CD4-positive, alpha-beta T cell treated with Interleukin-4 for 4 hours (primary cell): Measurements from ENCODE around the gene DUOXA1.
"Not testable (repeated sequence)": the region's sequence is repeated elsewhere in the genome, so short reads cannot be mapped to it uniquely, and the experiment has no call there.

Source experiments
- DNase-seq: peaks from one replicate; pipeline ENCODE4 v3.0.0-alpha.2; 2020

The DUOXA1 gene

DNA sequence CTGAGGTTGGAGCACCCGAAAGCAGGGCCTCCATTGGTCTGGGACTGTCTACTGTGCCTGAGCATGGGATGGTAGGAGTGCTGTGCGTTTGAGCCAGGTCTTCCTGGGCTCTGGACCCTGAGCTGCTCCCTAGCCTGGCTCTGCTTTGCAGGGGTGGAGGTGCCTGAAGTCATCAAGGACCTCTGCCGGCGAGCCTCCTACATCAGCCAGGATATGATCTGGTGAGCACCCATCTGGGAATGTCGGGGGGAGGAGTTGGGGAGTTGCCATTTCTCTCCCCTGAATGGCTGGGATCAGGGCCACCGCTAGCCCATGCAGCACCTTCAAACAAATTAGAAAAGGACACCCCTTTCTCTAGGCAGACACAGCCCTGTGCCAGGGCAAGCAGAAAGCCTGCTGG is 20.8 kb upstream of the DUOXA1 start:
- DNase-seq: no peak

DNA sequence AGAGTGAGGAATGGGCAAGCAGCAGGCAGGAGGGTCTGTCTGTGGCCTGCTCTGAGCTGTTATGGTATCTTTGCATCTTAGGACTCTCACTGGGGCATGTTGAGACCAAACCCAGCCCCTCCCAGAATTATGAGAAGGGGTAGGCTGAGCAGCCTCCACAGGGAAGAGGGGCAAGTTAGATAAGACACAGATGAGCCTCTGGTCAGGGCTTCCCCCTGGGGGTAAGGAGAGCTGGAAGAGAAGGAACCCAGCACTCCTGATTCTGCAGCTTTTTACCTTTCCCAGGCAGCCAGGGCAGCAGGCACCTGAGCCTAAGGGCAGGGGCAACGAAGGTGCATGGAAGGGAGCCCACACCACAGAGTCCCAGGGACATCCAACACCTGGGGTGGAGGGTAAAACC is 19.4 kb upstream of the DUOXA1 start:
- no peak for DNase-seq

DNA sequence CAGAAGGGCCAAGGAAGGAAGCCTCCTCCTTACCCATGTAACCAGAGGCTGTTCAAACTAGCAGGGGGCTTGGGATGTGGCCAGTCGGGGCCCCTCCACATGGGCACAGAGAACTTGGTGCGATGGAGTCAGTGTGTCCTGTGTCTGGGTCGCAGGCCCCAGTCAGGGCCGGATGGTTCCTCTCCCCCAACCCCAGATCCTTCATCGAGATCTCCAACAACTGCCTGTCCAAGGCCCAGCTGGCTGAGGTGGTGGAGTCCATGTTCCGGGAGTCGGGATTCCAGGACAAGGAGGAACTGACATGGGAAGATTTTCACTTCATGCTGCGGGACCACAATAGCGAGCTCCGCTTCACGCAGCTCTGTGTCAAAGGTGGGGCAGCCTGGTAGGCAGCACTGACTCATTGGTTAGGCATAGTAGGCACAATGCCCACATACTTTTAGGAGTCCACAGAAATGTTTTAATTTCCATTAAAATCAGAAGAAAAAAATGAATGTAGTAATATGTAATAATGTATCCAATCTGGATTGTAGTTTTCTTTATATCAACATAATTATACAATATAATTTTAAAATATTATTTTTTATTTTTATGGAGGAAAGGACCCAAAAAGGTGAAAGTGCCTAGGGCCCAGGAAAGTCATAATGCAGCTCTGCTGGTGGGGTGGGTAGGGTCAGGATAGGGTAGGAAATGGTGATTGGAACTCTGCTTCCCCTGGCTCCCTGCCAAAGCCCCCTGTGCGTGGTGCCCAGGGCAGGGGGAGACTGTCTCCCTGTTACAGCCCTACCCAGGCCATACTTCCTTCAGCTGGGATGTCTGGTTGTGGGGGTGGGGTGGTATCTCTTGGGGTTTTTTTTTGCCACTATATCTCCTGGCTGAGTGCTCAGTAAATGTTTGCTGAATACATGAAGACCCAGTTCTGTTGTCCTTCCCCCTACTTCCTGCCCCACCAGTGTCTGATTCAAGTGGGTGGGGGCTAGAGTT is 18.7 kb upstream of the DUOXA1 start:
- no peak for DNase-seq

DNA sequence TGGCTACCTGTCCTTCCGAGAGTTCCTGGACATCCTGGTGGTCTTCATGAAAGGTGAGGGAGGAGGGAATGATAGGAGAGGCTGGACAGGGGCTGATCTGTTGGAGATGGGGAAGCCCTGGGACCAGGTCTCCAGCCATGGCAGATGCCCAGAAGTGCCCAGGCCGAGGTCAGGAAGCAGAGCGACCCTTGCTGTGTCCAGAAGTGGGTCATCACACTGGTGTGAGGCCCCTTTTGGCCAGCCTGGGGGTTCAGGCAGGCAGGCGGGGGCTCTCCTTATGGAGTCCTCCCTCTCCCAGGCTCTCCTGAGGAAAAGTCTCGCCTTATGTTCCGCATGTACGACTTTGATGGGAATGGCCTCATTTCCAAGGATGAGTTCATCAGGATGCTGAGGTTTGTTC is 17.9 kb upstream of the DUOXA1 start:
- DNase-seq: no peak

DNA sequence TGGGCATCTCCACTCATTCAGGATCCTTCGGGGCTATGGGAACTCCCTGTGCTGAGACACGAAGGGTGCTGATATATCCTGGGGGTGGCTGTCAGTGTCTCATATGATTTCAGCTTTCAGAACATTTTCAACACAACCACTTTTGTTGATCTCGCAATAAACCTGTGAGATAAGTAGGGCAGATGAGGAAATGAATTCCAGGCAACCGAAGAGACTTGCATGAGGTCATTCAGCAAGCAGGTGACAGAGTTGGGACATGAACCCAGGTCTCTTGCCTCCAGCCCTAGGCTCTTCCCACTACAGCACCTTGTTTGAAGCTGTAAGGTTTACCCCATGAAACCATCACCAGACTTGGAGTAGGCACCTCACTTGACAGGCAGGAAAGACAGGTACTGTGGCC is 16.7 kb upstream of the DUOXA1 start:
- no peak for DNase-seq

DNA sequence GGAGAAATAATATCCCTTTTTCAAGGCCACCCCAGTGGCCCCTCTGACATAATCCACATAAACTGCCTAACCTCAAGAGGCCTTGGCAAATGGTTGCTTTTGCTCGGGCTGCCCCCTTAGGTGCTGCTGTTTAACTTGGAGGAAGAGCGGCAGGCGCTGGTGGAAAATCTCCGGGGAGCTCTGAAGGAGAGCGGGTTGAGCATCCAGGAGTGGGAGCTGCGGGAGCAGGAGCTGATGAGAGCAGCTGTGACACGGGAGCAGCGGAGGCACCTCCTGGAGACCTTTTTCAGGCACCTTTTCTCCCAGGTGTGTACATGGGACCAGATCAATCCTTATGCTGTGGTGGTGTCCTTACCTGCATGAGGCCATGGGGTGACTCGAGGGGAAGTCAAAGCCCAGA is 15.1 kb upstream of the DUOXA1 start:
- no peak for DNase-seq

DNA sequence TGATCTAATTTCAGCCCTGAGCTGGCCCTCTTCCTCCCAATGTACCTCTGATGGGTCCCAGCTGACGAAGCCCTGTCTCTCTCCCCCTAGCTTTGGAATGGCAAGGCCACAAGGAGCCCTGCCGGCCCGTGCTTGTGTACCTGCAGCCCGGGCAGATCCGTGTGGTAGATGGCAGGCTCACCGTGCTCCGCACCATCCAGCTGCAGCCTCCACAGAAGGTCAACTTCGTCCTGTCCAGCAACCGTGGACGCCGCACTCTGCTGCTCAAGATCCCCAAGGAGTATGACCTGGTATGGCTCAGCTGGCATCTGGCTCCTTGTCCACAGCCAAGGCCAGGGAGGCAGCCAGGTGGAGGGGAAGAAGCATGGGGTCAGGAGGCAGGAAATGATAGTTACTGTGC is 14.3 kb upstream of the DUOXA1 start:
- DNase-seq: no peak

DNA sequence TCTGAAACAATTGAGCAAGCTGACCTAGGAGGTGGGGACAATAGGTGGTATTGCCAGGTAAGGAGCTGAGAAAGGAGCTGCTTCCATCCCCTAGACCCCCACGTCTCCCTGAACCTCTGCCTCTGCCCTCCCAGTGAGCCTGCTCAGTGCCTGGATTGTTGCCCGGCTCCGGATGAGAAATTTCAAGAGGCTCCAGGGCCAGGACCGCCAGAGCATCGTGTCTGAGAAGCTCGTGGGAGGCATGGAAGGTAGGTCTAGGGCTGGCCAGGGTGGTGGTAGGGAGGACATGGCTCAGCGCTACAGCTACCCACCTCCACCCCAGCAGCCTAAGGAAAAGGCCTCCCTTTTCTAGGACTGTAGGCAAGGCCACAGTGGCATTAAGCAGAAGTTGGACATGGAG is 13.4 kb upstream of the DUOXA1 start:
- no peak for DNase-seq

DNA sequence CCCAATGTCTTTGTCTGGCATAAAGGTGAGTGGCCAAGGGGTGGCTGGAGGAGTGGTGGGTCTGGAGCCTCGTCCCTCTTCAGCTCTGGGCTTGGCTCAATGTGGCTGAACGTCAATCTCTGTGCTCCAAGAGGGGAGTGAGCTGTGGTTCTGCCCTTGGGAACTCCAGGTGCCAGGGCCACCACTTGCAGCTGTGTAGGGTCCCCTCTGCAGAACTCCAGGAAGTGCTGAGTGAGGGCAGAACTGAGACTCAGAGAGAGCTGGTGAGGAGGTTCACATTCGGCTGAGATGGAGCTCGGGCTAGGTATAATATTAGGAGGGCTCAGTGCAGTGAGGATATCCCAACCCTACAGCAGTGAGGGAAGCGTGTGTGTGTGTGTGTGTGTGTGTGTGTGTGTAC is 11.7 kb upstream of the DUOXA1 start:
- no peak for DNase-seq

DNA sequence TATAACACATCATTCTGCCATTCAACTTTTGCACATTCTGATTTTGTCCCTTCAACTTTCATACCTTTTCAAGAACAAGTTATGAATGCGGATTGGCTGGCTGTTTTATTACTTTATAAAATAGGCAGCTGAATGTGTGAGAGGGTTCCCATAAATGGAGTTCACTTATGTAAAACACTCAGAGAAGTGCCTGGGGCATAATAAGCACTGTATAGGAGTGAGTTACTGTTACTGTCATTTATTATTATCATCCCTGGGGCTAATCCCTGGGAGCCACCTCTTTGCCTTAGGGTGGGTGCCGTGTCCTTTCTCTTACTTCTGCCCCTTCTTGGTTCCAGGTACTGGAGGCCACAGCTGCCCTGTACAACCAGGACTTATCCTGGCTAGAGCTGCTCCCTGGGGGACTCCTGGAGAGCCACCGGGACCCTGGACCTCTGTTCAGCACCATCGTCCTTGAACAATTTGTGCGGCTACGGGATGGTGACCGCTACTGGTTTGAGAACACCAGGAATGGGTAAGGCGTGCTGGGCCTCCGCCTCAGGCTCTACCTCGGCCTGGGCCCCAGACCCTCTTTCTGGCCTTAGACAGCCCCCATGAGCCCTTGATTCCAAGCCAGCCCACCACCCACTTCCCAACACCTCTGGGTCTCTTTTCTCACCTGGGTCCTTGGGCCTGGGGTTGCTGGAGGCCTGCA is 11.0 kb upstream of the DUOXA1 start:
- no peak for DNase-seq

DNA sequence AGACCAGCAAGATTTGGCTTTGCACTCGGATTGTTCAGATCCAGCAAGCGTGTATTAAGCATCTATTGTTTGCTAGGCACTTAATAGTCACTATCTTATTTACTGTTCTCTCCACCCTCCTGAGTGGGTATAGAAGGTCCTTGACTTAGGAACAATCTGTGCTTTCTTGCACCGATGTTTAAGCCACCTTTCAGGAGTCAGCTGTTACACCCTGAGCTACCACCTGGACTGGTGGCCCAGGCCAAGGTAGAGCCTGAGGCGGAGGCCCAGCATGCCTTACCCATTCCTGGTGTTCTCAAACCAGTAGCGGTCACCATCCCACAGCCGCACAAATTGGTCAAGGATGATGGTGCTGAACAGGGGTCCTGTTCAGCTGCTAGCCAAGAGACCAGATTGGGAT is 10.1 kb upstream of the DUOXA1 start:
- no peak for DNase-seq

DNA sequence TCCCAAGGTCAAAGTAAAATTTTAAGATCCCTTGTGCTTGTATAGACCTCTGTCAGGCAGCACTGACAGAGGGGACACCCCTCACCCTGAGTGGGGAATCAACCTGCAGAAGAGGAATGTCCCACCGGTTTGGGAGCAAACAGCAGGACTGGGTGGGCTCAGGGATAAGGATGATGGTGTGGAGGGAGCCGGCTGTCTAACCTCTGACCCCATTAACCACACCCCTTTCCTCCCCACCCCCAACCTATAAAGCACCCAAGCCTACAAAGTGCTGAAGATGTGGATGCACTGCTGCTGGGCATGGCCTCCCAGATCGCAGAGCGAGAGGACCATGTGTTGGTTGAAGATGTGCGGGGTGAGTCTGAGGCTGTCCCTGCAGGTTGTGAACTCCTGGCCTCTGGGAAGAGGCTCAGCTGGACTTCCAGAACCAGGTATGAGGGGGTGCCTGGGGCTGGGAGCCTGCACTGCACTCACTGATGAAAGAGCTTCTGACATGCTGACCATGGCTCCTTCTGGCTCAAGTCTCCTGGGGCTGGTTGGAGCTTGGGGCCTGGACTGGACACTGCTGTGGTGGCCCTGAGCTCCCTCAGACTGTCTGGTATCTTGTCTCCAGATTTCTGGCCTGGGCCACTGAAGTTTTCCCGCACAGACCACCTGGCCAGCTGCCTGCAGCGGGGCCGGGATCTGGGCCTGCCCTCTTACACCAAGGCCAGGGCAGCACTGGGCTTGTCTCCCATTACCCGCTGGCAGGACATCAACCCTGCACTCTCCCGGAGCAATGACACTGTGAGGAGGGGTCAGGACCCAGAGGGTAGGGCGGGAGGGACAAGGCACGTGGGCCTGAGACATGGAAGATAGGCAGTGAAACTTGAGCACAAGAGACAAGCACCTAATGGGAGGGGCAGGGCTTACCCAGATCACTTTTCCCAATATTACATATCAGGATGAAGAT is 9.4 kb upstream of the DUOXA1 start:
- DNase-seq: no peak

DNA sequence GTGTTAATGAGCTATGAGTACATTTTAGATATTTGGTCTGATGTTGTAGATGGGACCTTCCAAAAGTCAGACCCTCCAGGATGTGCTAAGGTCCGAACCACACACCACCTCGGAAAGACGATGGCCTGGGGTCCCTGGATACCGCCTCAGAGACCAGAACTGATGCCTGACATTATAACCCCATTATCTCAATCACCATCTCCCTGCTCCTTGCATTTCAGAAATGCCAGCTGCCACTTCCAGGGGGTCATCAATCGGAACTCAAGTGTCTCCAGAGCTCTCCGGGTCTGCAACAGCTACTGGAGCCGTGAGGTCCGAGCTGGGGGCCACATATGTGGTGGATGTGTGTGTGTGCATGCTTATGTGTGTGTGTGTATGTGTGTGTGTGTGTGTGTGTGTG is 8.0 kb upstream of the DUOXA1 start:
- no peak for DNase-seq

DNA sequence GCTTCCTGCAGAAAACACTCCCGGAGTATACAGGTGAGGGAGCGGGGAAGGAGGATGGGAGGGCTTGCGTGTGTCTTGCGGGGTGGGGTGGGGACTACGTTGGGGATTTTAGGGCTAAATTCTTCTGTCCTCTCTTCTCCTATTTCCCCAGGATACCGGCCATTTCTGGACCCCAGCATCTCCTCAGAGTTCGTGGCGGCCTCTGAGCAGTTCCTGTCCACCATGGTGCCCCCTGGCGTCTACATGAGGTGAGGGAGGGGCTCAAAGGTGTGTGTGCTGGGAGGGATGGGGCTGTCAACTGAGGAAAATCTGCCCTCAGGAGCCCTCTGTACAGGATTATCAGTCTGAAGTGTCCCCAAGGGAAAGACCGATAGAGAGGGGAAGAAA is 6.7 kb upstream of the DUOXA1 start:
- DNase-seq: no peak

DNA sequence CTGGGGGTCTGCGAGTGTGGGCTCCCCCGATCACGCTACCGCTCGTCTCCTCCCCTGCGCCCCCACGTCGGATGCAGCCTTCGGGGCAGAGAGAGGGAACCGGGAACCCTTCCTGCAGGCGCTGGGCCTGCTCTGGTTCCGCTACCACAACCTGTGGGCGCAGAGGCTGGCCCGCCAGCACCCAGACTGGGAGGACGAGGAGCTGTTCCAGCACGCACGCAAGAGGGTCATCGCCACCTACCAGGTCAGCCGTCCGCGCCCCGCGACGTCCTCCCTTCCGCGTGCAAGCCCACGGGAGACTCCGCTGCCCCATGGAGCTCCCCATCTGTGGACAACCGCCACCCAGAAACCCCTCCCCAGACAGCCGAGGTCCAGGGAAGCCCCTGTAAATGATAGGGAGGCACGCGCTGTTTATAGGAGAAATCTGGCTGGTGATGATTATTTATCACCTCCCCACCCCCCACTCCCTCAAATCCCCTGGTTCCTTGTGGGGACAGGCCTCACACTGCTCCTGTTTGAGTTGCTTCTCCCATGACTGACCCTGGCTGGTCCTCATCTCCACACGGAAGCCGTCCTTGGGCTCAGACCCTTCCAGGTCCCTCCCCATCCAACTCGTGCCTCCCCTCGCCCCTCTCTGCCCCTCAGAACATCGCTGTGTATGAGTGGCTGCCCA is 6.2 kb upstream of the DUOXA1 start:
- not testable (repeated sequence) for DNase-seq

DNA sequence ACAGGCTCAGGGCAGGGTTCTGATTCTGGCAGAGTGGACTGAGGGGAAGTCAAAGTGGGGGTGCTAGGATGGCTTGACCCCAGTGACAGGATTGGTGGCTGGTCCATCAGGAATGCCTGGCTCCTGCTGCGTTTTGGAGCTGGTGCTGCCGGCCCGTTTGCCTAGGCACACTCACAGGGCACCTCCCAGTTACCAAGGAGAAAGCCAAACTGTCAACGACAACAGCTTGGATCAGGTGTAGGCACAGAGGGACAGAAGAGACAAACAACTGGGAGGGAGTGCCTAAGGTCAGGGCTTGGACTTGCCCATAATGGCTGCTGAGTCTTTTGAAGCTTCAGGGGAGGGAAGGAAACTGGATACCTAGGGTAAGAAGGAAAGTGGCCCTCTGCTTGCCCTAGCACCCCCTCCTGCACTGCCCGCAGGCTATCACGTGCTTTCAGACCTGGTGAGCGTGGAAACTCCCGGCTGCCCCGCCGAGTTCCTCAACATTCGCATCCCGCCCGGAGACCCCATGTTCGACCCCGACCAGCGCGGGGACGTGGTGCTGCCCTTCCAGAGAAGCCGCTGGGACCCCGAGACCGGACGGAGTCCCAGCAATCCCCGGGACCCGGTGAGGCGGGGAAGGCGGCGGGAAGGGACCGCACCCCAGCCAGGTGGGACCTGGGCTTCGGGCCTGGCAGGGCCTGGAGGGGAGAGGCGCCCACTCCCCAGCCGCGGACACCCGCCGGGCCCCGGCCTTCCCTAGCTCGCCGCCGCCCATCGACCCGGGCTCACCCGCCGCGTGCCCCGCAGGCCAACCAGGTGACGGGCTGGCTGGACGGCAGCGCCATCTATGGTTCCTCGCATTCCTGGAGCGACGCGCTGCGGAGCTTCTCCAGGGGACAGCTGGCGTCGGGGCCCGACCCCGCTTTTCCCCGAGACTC is 5.3 kb upstream of the DUOXA1 start:
- no peak for DNase-seq

DNA sequence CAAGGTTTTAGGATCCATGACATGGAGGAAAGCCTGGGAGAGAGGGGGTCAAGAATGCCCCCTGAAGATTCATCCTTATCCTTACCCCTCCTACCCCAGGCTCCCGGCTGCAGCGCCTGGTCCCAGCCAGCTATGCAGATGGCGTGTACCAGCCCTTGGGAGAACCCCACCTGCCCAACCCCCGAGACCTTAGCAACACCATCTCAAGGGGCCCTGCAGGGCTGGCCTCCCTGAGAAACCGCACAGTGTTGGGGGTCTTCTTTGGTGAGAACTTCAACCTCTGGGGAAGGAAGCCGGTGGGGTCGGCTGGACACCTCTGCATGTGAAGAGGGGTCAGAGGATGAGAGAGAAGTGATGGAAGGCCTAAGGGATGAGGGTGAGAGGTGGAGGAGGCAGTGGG is 4.4 kb upstream of the DUOXA1 start:
- no peak for DNase-seq

DNA sequence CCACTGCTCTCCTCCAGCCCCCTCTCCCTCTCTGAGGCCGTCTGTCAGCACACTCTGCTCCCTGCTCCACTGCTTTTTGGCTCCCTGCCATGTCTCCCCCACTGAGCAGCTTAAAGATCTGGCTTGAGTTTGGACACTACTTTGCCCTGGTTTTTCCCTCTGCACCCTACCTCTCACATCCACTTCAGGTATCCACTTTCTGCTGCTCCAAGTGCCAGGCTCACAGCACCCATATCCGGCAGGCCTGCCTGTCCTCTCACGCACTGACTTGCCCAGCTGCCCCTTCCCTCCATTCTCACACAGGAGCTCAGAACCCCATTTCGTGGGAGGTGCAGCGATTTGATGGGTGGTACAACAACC is 3.9 kb upstream of the DUOXA1 start:
- DNase-seq: no peak

DNA sequence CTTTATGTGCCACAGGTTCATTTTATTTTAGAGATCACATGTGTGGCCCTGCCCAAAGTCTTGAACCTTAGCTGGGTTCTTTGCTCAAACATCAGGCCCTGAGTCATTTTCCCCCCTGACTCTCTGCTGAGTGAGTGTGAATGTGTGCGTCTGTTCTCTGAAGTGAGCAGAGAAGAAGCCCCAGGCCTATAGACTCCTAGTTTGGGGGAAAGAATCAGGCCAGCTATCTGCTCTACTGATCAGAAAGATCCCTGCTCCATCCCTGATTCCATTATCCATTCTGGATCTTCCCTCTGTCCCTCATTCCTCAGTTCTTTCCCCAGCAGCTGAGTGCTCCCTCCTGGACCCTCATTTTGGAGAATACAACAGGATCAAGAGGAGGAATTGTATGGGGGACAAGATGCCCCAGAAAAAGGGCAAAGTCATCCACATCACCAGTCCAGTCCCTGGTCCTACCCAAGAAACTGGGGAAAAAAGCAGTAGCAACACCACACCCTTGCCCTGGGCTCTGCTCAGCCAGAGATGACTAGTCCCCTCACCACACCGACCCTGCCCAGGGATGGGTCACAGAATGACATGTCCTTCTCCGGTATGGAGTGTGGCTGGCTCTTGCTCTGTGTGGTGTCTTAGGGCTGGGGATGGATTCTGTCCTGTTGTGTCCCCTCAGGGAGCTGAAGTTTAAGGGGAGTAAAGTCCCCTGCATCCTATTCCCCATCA is 3.3 kb upstream of the DUOXA1 start:
- no peak for DNase-seq

DNA sequence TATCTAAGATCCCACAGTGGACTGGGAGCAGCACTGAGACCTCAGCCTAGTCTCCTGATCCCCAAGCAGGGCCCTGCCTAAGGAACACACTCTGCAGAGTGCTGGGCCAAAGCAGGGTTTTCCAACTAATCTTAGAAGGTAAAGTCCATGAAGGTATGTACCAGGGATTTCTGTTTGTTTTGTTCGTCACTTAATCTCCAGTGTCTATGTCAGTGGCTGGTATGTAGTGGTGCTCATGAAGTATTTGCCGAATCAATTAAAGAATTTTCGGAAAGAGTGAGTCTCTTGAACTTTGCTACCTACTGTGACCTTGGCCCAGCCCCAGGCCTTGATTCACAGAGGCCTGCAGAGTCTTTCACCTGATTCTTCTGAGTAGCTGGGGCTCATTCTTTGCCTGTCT is 1.8 kb upstream of the DUOXA1 start:
- no peak for DNase-seq
